GM21529 (cell line): ENCODE data around the gene ABCC4.
"Not testable (repeated sequence)": the region's sequence is repeated elsewhere in the genome, so short reads cannot be mapped to it uniquely, and the experiment has no call there.

Experiments used
- ATAC-seq: cut with Tn5 transposase; IDR thresholded peaks from one replicate; pipeline ENCODE4 v1.9.1; 2021; ENCODE audit not compliant: unreplicated experiment

ABCC4 gene

DNA sequence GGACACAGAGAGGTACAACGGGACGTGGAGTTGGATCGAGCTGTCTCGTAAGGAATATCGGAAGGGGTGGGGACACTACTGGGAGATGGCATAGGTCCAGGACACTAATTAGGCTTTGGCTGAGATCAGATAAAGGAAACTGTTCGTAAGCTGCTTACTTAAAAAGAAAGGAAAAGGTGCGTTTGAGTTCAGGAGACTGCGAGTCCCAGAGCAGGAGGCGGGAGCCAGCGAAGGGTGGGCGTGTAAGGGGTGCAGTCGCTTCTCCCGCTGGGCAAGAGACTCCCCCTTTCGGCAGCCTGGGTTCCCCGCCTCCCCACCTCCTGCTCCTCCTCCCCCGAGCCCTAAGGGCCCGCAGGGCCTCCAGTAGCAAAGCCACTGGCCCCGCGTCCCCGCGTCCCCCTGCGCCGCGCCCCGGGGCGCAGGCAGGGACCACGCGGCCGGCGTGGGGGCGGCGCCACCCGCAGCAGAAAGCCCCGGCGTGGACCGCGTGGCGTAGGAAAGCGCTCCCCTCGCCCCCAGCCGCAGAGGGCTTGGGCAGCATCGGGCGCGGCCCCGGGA, 547 bp downstream of the ABCC4 start:
- peak; percentile 59 for ATAC-seq

DNA sequence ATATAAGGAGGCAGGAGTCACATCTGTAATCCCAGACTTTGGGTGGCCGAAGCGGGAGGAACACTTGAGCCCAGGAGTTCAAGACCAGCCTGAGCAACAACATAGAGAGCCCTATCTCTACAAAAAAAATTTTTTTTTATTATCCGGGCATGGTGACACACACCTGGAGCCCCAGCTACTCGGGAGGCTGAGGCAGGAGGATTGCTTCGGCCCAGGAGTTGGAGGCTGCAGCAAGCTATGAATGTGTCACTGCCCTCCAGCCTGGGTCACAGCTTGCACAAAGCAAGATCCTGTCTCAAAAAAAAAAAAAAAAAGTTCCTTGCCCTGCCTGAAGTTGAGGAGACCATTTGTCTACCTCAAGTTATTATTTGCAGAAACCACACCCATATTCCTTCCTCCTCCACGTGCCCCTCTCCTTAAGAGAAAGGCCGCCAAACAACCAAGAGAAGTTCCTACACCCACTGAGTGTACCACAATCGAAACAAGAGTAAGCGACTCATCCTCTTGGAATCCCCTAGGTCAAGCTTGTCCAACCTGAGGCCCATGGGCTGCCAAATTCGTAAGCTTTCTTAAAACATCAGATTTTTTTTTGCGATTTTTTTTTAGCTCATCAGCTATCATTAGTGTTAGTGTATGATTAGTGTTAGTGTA, 2.2 kb downstream of the ABCC4 start:
- no peak for ATAC-seq

DNA sequence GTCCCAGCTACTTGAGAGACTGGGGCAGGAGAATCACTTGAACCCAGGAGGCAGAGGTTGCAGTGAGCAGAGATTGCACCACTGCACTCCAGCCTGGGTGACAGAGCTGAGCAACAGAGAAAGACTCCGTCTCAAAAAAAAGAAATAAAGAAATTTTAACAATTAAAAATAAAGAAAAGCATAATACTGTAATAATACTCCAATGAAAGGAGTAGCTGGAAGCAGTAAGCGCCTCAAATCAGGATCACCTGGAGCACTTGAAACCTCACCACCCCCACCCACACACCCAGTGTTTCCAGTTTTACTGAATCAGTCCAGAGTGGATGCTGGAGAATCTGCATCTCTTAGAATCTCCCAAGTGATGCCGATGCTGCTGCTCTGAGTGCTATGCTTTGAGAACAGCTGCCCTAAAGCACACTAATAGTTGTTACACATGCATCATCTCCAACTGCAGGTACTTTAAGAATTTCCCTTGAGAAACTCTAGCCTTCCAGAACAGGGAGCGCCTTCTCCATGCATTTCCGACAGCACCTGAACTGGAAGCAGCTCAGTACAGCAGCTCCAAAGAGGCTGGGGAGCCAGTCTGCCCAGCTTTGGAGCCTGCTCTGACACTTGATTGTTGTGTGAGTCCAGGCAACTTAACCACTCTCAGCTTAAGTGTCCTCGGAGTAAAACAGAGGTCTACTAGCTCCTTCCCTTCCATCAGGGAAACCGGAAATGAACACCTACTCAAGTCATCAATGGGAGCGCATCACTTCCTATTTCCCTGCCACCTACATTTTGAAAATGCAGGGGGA, 2.9 kb downstream of the ABCC4 start:
- no peak for ATAC-seq

DNA sequence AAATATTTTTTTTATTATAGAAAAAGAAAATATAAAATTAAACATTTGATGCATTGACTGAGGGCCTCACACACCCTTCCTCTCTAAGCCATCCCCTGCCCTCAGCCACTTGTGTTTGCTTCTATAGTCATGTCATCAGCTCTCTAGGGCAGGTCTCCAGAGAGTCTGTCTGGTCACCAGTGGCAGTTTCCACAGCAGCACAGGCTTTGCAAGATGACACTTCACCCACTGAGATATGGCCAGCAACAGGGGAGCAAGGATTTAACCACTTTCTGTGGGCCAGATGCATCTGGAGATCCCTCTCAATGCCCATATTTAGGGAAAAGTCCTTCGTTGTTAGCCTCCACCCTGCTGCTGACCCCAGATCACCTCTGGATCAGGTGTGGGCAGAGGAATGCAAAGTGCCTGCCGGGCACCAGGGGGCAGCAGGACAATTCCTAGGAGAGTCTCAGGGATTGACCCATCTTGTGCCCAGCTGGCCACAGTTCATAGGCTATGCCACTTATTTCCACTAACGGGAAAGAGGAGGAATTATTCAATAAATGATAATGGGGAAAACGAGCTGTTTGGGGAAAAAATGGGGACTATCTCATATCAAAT, 4.8 kb downstream of the ABCC4 start:
- no peak for ATAC-seq

DNA sequence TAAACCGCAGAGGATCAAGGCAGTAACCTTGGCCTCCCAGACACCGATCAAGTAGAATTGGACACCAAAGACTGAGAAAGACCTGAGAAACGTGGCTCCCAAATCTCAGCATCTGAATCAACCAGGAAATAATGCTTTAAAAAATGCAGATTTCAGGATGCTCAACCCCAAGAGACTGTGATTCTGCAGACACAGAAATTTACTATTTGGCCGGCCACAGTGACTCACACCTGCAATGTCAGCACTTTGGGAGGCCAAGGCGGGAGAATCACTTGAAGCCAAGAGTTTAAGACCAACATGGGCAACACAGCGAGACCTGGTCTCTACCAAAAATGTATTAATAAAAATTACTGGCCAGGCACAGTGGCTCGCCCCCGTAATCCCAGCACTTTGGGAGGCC, 6.2 kb downstream of the ABCC4 start:
- ATAC-seq: no peak

DNA sequence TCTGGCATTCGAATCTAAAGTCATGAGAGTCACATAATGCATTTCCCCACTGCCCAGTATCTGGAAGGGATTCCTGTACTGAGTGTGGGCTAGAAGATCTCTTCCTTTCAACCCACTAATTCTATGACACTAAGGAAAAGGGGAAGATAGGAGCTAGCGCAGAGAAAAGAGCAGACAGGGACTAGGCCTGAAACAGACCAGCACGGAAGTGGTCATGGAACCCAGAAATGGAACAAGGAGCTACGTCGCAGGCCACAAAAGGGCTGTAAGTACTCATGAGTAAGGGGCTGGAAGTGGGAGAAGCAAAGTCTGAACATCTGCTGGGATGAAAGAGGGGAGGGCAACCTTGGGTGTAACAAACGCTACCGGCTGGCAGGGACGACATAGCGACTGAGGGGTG, 8.6 kb downstream of the ABCC4 start:
- no peak for ATAC-seq

DNA sequence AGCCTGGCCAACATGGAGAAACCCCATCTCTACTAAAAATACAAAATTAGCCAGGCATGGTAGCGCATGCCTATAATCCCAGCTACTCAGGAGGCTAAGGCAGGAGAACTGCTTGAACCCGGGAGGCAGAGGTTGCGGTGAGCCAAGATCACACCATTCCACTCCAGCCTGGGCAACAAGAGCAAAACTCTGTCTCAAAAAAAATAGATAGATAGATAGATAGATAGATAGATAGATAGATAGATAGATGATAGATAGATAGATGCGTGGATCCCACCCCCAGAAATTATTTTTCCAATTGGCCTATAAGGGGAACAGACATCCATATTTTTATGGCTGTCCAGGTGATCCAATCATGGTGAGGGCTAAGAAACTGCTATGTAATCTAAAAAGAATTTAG, 11.3 kb downstream of the ABCC4 start:
- ATAC-seq: not testable (repeated sequence)

DNA sequence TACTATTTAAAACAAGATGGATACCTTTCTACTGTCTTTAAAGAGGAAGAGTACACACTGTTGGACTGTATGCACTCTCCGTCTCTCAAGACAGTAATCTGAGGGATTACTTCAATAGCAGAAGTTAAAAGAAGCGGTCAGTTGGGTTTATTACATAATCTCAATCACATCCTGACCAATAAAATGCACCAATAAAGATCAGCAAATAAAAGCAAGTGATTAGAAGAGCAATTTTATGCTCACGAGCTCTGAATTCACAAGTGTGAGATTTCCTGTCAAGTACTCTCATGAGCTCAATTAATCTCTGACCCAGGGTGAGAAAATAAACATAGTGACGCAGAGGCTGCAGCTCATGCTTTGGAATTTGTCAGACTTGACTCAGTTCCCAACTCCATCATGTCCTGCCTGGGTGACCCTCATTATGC, 12.2 kb downstream of the ABCC4 start:
- no peak for ATAC-seq

DNA sequence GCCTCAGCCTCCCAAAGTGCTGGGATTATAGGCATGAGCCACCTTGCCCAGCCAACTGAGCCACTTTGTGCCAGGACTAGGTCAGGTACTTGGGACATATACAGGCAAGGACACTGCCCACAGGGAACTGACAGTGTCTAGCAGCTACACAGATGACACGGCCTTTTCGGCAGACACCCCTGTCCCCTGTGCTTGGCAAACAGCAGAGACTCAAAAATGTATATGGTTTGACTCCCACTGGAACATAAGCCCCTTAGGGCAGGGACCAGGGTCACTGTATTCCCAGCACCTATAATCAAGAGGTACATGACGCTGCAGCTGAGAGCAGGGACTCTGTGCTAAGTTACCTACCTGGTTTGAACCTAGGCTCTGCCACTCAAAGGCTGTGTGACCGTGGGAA, 16.8 kb downstream of the ABCC4 start:
- ATAC-seq: no peak

DNA sequence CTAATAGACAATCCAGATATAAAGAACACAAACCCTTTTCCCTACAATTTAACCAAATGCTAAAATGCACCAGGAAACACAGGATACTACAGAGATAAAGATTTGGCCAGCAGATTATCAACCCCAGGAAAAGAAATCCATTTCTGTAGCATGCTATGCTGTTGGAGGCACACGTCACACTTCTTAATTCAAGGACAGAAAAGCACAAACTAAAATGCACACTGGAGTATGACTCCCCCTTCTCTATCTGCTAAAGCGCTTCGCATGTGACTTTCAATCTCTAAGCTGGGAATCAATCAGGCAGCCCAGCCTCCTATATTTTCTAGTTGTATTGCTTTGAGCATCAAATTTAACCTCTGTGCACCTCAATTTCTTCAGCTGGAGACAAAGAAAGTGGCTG, 22.2 kb downstream of the ABCC4 start:
- ATAC-seq: no peak

DNA sequence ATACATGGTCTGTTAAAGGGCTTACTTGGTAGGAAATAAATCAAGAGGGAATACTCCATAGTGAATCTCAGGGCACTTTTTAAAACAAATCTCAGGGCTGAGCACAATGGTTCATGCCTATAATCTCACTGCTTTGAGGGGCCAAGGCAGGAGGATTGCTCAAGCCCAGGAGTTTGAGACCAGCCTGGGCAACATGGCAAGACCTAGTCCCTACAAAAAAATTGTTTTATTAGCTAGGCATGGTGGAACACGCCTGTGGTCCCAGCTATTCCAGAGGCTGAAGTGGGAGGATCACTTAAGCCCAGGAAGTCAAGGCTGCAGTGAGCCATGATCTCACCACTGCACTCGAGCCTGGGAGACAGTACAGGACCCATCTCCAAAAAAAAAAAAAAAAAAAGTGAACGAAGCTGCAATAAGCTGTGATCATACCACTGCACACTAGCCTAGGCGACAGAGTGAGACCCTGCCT, 25.2 kb downstream of the ABCC4 start:
- no peak for ATAC-seq

DNA sequence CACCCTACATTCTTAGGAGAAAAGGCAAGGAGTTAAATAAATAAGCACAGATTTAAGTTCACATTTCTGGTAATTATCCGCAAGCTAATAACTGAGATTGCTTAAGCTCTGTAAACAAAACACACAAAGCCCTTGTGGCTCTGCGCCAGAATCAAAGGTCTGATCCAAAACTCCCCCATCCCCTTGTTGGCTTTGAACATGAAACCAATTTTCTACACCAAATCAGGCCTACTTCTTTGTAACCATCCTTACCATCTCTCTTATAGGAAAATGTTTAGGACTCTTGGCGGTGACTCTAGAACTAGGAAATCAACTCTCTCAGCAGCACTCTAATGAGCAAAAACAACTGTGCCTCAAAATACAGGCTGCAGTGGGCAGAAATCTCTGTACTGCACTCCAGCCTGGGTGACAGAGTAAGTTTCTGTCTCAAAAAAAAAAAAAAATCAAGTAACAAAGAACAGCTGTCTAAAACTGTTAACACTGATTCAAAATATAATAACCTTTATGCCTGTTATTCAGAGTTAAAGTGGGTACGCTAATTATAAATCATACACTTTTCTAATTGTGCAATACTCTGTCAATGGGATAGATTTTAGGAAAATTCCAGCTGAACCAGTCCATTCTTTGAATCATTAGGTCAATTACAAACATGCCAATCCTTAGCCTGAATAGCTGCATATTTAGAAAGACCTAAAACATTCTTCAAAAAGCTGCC, 25.8 kb downstream of the ABCC4 start:
- ATAC-seq: no peak

DNA sequence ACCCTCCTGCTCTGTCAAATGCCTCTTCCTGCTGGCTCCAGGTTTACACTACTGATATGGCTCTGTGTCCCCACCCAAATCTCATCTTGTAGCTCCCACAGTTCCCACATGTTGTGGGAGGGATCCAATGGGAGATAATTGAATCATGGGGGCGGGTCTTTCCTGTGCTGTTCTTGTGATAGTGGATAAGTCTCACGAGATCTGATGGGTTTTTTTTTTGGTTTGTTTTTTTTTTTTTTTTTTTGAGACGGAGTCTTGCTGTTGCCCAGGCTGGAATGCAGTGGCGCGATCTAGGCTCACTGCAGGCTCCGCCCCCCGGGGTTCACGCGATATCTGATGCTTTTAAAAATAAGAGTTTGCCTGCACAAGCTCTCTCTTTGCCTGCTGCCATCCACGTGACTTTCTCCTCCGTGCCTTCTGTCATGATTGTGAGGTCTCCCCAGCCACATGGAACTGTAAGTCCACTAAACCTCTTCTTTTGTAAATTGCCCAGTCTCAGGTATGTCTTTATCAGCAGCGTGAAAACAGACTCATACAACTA, 27.6 kb downstream of the ABCC4 start:
- ATAC-seq: not testable (repeated sequence)

DNA sequence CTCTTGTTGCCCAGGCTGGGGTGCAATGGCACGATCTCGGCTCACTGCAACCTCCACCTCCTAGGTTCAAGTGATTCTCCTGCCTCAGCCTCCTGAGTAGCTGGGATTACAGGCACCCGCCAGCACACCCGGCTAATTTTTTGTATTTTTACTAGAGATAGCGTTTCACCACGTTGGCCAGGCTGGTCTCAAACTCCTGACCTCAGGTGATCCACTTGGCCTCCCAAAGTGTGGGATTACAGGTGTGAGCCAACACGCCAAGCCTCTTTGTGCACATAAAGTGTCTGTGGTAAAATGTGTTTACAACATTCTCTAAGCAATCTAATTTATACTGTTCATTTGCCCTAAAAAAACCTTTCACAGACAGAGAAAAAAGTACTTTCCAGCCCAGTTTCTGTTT, 29.2 kb downstream of the ABCC4 start:
- not testable (repeated sequence) for ATAC-seq

DNA sequence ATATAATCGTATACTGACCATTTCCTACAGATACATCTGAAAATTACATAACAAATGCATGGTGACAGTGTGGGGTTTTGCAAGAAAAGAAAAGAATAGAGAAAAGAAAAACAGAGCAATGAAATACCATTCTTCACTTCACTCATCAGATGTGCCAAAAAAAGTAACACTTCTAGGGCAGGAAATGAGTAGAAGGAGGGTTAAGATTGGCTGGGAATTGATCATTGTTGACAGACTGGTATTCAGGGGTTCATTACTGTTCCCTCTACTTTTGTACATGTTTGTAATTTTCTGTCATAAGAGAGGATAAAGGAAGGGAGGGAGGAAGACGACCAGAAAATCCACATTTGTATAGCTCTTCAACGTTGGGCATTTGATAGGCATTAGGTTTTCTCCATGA, 31.5 kb downstream of the ABCC4 start:
- ATAC-seq: no peak

DNA sequence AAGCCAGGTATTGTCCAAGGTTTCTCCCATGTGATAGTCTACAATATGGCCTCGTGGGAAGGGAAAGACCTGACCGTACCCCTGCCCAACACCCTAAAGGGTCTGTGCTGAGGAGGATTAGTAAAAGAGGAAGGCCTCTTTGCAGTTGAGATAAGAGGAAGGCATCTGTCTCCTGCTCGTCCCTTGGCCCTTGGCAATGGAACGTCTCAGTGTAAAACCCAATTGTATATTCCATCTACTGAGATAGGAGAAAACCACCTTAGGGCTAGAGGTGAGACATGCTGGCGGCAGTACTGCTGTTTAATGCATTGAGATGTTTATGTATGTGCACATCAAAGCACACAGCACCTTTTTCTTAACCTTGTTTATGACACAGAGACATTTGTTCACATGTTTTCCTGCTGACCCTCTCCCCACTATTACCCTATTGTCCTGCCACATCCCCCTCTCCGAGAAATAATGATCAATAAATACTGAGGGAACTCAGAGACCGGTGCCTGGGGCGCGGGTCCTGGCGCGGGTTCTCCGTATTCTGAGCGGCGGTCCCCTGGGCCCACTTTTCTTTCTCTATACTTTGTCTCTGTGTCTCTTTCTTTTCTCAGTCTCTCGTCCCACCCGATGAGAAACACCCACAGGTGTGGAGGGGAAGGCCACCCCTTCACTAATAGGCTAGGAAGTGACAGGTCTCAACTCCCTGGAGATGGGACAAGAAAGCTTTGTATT, 32.7 kb downstream of the ABCC4 start:
- not testable (repeated sequence) for ATAC-seq

DNA sequence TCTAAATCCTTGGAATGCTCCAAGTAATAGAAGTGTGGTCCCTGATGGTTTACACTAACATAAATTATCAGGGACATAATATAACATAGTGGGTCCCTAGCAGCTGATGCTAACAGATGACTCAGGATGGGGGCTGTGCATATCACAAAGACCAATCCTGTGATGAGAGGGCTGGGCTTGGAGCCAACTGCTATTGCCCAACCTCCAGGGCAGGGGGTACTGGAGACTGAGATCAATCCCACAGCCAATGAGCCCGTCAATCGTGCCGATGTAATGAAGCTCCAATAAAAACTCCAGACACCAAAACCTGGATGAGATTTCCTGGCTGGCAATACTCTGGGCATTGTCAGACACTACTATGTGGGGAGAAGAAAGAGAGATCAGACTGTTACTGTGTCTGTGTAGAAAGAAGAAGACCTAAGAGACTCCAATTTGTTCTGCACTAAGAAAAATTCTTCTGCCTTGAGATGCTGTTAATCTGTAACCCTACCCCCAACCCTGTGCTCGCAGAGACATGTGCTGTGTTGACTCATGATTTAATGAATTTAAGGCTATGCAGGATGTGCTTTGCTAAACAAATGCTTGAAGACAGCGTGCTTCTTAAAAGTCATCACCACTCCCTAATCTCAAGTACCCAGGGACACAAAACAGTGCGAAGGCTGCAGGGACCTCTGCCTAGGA, 33.4 kb downstream of the ABCC4 start:
- no peak for ATAC-seq

DNA sequence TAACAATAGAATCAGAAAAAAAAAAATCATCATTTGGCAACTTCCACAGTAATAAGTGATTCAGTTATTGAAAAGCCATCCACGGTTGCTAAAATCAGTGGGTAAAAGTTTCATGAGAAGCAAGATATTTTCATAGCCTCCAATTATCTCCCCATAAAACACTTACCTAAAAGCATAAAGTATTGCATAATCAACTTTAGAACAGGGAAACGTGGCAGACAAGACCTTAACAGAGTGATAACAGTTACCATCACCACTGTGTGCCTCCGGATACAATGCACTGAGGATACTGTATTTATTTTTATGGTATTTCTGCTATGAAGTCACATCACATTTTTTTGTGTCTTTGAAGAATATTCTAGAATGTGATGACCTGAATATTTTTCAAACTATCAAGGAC, 37.0 kb downstream of the ABCC4 start:
- ATAC-seq: no peak

DNA sequence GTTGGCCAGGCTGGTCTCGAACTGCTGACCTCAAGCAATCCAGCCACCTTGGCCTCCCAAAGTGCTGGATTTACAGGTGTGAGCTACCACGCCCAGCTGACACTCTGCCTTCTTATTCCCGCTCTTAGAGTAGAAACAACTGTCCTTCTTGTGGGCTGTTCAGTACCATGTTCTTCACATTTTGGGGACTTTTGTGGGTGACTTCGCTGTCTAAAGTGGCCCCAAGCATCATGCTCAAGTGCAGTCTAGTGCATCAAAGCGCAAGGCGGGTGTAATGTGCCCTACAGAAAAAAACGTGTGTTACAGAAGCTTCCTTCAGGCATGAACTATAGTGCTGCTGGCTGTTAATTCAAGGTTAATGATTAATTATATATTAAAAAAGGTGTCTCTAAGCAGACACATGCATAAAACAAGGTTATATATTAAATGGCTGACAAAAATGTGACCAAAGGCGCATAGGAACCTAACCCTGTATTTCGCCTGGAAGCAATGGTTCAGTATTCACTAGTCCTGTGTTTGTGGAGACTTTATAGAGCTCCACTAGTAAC, 38.3 kb downstream of the ABCC4 start:
- ATAC-seq: no peak
